A549 (cell line): ENCODE results near the gene ARHGAP26. TPM values are rescaled to one million over a fixed set of nuclear protein-coding genes. Genes with fewer than 3 reads are reported as not detected.

Source experiments
- ATAC-seq, 2 experiments: fragments of 200-7000 bp in 1 of 2; fragments of >200 bp in 1 of 2; cut with Nextera tagmentation in 1 of 2; cut with Tn5 transposase in 1 of 2; 3 replicates each; pipeline versions ENCODE4 v1.8.0 to v1.9.1; 2018 to 2020; ENCODE audit warnings: mild to moderate bottlenecking in 1 of 2, moderate library complexity in 1 of 2
- CTCF ChIA-PET: fragments of 300-600 bp; sonication (Branson Sonifier 250); formaldehyde crosslinking; extraction: SDS; loops from one replicate; lab custom pipeline; 2021; ENCODE audit warnings: antibody characterized with exemption, inconsistent platforms; lab: Yijun Ruan, JAX
- POLR2A ChIA-PET: fragments of 350-600 bp; formaldehyde crosslinking; extraction: SDS; loops from one replicate; lab custom pipeline; 2021; ENCODE audit warnings: antibody characterized with exemption, inconsistent platforms; lab: Yijun Ruan, JAX
- DNase-seq, 2 experiments: peaks; one replicate each; pipeline versions ENCODE4 v3.0.0 to v3.0.0-alpha.2; 2011 to 2016; ENCODE audit warnings: low read depth in 1 of 2, low spot score in 1 of 2
- FAIRE-seq: peaks from 2 replicates; lab custom pipeline; 2011; peaks lifted over from hg19 to GRCh38; lab: Jason Lieb, UNC
- H3K27ac ChIP-seq, 2 experiments: fragments of >200 bp; sonication (Bioruptor Twin); formaldehyde crosslinking; 3 replicates each; pipeline ENCODE4 v1.5.1; 2016 to 2017
- H3K4me1 ChIP-seq: fragments of >200 bp; sonication (Bioruptor Twin); formaldehyde crosslinking; 3 replicates; pipeline ENCODE4 v1.6.1; 2016
- H3K4me2 ChIP-seq: fragments of >200 bp; sonication (Bioruptor Twin); formaldehyde crosslinking; 3 replicates; pipeline ENCODE4 v1.6.1; 2016
- H3K4me3 ChIP-seq: fragments of >200 bp; sonication (Bioruptor Twin); formaldehyde crosslinking; 3 replicates; pipeline ENCODE4 v1.5.1; 2016
- H3K9me3 ChIP-seq: fragments of >200 bp; sonication (Bioruptor Twin); formaldehyde crosslinking; 3 replicates; pipeline ENCODE4 v1.6.1; 2016
- CTCF ChIP-seq: fragments of >200 bp; sonication (Bioruptor Twin); formaldehyde crosslinking; IDR thresholded peaks from 3 replicates; pipeline ENCODE4 v1.5.1; 2016
- E2F6 ChIP-seq: IDR thresholded peaks from 2 replicates; pipeline ENCODE4 v1.6.1; 2012; ENCODE audit warnings: low read depth, borderline replicate concordance
- EHMT2 ChIP-seq: fragments of 200-600 bp; sonication (generic); IDR thresholded peaks from 2 replicates; pipeline ENCODE4 v1.6.1; 2016; ENCODE audit warnings: antibody characterized with exemption, low read depth, mild to moderate bottlenecking, moderate library complexity
- ESRRA ChIP-seq: fragments of 150-350 bp; IDR thresholded peaks from 2 replicates; pipeline ENCODE4 v1.6.1; 2014; ENCODE audit warnings: mild to moderate bottlenecking, low read length, borderline replicate concordance
- GATA3 ChIP-seq: IDR thresholded peaks from 2 replicates; pipeline ENCODE4 v1.6.1; 2012; ENCODE audit warnings: borderline replicate concordance
- HEYL ChIP-seq: fragments of 250-450 bp; sonication (Bioruptor Pico); IDR thresholded peaks from 2 replicates; pipeline ENCODE4 v1.8.0; 2021; ENCODE audit warnings: mild to moderate bottlenecking, moderate library complexity
- JUN ChIP-seq, 2 experiments: fragments of >200 bp; sonication (Bioruptor Twin); formaldehyde crosslinking; IDR thresholded peaks; 2 replicates in 1 of 2; 3 replicates in 1 of 2; pipeline ENCODE4 v1.6.1; 2016 to 2017
- KDM5A ChIP-seq: fragments of 200-600 bp; sonication (generic); IDR thresholded peaks from 2 replicates; pipeline ENCODE4 v1.6.1; 2016; ENCODE audit warnings: antibody characterized with exemption, mild to moderate bottlenecking
- MAX ChIP-seq: IDR thresholded peaks from 2 replicates; pipeline ENCODE4 v1.6.1; 2012
- NR3C1 ChIP-seq: fragments of >200 bp; sonication (Bioruptor Twin); formaldehyde crosslinking; IDR thresholded peaks from 3 replicates; pipeline ENCODE4 v1.6.1; 2017
- POLR2A ChIP-seq: IDR thresholded peaks from 2 replicates; pipeline ENCODE4 v1.6.1; 2012; ENCODE audit warnings: mild to moderate bottlenecking, low read length
- POLR2AphosphoS2 ChIP-seq: conservative IDR thresholded peaks from 2 replicates; pipeline ENCODE4 v1.6.1; 2012; ENCODE audit warnings: low read length, improper control_type of control experiment, inconsistent platforms
- RAD21 ChIP-seq, 2 experiments: fragments of >200 bp in 1 of 2; sonication (Bioruptor Twin) in 1 of 2; formaldehyde crosslinking in 1 of 2; IDR thresholded peaks in 1 of 2; conservative IDR thresholded peaks in 1 of 2; 2 replicates in 1 of 2; 3 replicates in 1 of 2; pipeline ENCODE4 v1.6.1; 2012 to 2018; ENCODE audit warnings: inconsistent platforms in 1 of 2
- RARB ChIP-seq: fragments of 250-450 bp; sonication (Bioruptor Pico); IDR thresholded peaks from 2 replicates; pipeline ENCODE4 v1.8.0; 2021; ENCODE audit warnings: mild to moderate bottlenecking, moderate library complexity
- RCOR1 ChIP-seq: fragments of 150-350 bp; IDR thresholded peaks from 2 replicates; pipeline ENCODE4 v1.6.1; 2014; ENCODE audit warnings: antibody characterized with exemption, low read length, low read depth
- RFX5 ChIP-seq: fragments of 450-650 bp; IDR thresholded peaks from 2 replicates; pipeline ENCODE4 v1.7.1; 2014; ENCODE audit warnings: antibody characterized with exemption, mild to moderate bottlenecking, moderate library complexity
- RNF2 ChIP-seq: fragments of 200-600 bp; sonication (generic); IDR thresholded peaks from 2 replicates; pipeline ENCODE4 v1.6.1; 2016; ENCODE audit warnings: low read depth, mild to moderate bottlenecking, antibody characterized with exemption, moderate library complexity, borderline replicate concordance
- SMC3 ChIP-seq: fragments of >200 bp; sonication (Bioruptor Twin); formaldehyde crosslinking; IDR thresholded peaks from 3 replicates; pipeline ENCODE4 v1.6.1; 2018; ENCODE audit warnings: inconsistent platforms
- SREBF2 ChIP-seq: fragments of 450-650 bp; IDR thresholded peaks from 2 replicates; pipeline ENCODE4 v1.6.1; 2014; ENCODE audit warnings: mild to moderate bottlenecking, moderate library complexity
- TP53 ChIP-seq: fragments of 250-450 bp; sonication (Bioruptor Pico); IDR thresholded peaks from 2 replicates; pipeline ENCODE4 v1.5.0; 2021; ENCODE audit warnings: mild to moderate bottlenecking, moderate library complexity
- ZFP36 ChIP-seq: fragments of 450-650 bp; IDR thresholded peaks from 2 replicates; pipeline ENCODE4 v1.6.1; 2014; ENCODE audit warnings: borderline replicate concordance; ENCODE audit not compliant: partially characterized antibody
- ZNF302 ChIP-seq: fragments of 250-450 bp; sonication (Bioruptor Pico); IDR thresholded peaks from 2 replicates; pipeline ENCODE4 v1.9.0; 2021; ENCODE audit warnings: inconsistent platforms, mild to moderate bottlenecking, moderate library complexity
- WGBS: methylation state at CpG from one replicate; pipeline ENCODE4 v1.1.6; 2017; ENCODE audit errors: missing lambda C conversion rate; 5-methylcytosine and 5-hydroxymethylcytosine counted together
- polyA plus RNA-seq, 4 experiments: library from polyadenylated mRNA; depleted of rRNA in 3 of 4; stranded (reverse); fragments of >200 nt; fragmentation: RNase III in 1 of 4; extraction: RNeasy Plus Mini Kit Qiagen cat#74134 plus additional on column Dnase treatment in 1 of 4; gene quantifications; 2 replicates in 3 of 4; 3 replicates in 1 of 4; pipeline ENCODE4 v1.2.3, GENCODE V29; 2011 to 2017

ARHGAP26 gene
- polyA plus RNA-seq, 2 of the 4 experiments (the other 2 are of a cell fraction), result 6.6 to 19.1 TPM

GRCh38 chr5:142777850-142778249 lies 7.7 kb downstream of the ARHGAP26 start:
- peaks cover 25% of the 10 kb centered on the region for H3K4me1 ChIP-seq
- no peak for TF ChIP-seq KDM5A
- no peak for TF ChIP-seq MAX
- no peak for TF ChIP-seq EHMT2
- TF ChIP-seq JUN (IDR thresholded peaks at IDR 0.05), result no peak
- no peak for TF ChIP-seq TP53
- TF ChIP-seq ESRRA, result no peak
- no peak for TF ChIP-seq HEYL
- TF ChIP-seq RFX5, result no peak
- TF ChIP-seq POLR2A, result no peak
- TF ChIP-seq RAD21 (conservative IDR thresholded peaks at IDR 0.05 in 1 of 2, IDR thresholded peaks at IDR 0.05 in 1 of 2), result no peak
- TF ChIP-seq ZFP36, result no peak
- TF ChIP-seq E2F6, result no peak
- no peak for TF ChIP-seq RNF2
- no peak for TF ChIP-seq GATA3
- ChIA-PET POLR2A (no interaction called here), CTCF (interaction anchor here (1.7 kb wide), 1 partner anchor 103 kb away, joined by 6 read pairs; no protein-coding TSS in a partner anchor)
- no peak overlapping the region for H3K4me2 ChIP-seq
- ATAC-seq, result no peak
- H3K4me3 ChIP-seq, result no peak overlapping the region
- no peak for DNase-seq
- H3K27ac ChIP-seq, result no peak overlapping the region
- no peak for FAIRE-seq
- WGBS, result 94% methylated on average over 3 of the region's 3 CpGs
- H3K9me3 ChIP-seq, result no peaks in the 10 kb centered on the region

GRCh38 chr5:142779163-142779840 lies 9.1 kb downstream of the ARHGAP26 start:
- Histone ChIP-seq H3K4me2 (peak overlapping the region; percentile 3; the same call in 1 of the 3 replicates), H3K9me3 (no peaks in the 10 kb centered on the region), H3K27ac (no peak overlapping the region), H3K4me3 (no peak overlapping the region), H3K4me1 (peaks cover 32% of the 10 kb centered on the region)
- TF ChIP-seq NR3C1 (no peak), ZNF302 (CRISPR knock-in tag) (no peak), RCOR1 (no peak), RARB (CRISPR knock-in tag) (no peak), ESRRA (no peak), POLR2AphosphoS2 (no peak), SREBF2 (no peak)
- DNase-seq (no peak), ATAC-seq (no peak), FAIRE-seq (no peak)
- 78% methylated on average over 4 of the region's 4 CpGs for WGBS
- CTCF ChIA-PET, result interaction anchor here (0.6 to 1.9 kb wide), 9 partner anchors 9 to 112 kb away, joined by 3 to 16 read pairs (median 4); partner anchors contain the start of gene ARHGAP26
- POLR2A ChIA-PET, result interaction anchor here (1.3 kb wide), 1 partner anchor 9 kb away, joined by 3 read pairs; the partner anchor contains the start of gene ARHGAP26

- H3K9me3 ChIP-seq, result no peaks in the 10 kb centered on the region
- peak in 1 of 2 experiments; percentile 55; a peak in 2 of 6 replicates for ATAC-seq
- no peak for FAIRE-seq
- H3K4me1 ChIP-seq, result peaks cover 43% of the 10 kb centered on the region
- POLR2A ChIA-PET, result no interaction called here
- CTCF ChIA-PET, result interaction anchor here (1.0 to 1.9 kb wide), 5 partner anchors 10 to 108 kb away, joined by 3 to 16 read pairs (median 4); partner anchors contain the start of gene ARHGAP26
- 17% methylated on average over 2 of the region's 2 CpGs for WGBS
- 0 out of 3 replicates have a peak, but pooled peaks have one; percentile 12 for TF ChIP-seq SMC3
- no peak for TF ChIP-seq POLR2A
- 0 out of 3 replicates have a peak, but pooled peaks have one; percentile 7 for TF ChIP-seq CTCF
- TF ChIP-seq RAD21 (conservative IDR thresholded peaks at IDR 0.05 in 1 of 2, IDR thresholded peaks at IDR 0.05 in 1 of 2), result 0 out of 5 replicates have a peak, but pooled peaks of 1 of the 2 experiments have one; percentile 18
- TF ChIP-seq EHMT2, result no peak
- H3K4me2 ChIP-seq, result peak overlapping the region; percentile 35; the same call in 2 of the 3 replicates
- no peak for DNase-seq
- no peak overlapping the region for H3K4me3 ChIP-seq
- peak overlapping the region in 1 of 2 experiments; percentile 40; a peak in 2 of 6 replicates for H3K27ac ChIP-seq
These were observed 10.7 kb downstream of the ARHGAP26 start for GRCh38 chr5:142780871-142781270.
